K562 (cell line): ENCODE measurements around the gene POP5. TPM values are rescaled to one million over a fixed set of nuclear protein-coding genes. Genes with fewer than 3 reads are reported as not detected.

Experiments used
- ARHGAP35 ChIP-seq: fragments of 450-650 bp; IDR thresholded peaks from 2 replicates; pipeline ENCODE4 v1.6.1; 2018; ENCODE audit not compliant: partially characterized antibody
- CLOCK ChIP-seq: fragments of 250-450 bp; sonication (Bioruptor Pico); IDR thresholded peaks from 2 replicates; pipeline ENCODE4 v1.4.0; 2020; ENCODE audit warnings: mild to moderate bottlenecking, moderate library complexity, borderline replicate concordance
- COPS2 ChIP-seq: fragments of 450-650 bp; conservative IDR thresholded peaks from 2 replicates; pipeline ENCODE4 v1.6.1; 2016; ENCODE audit warnings: mild to moderate bottlenecking, moderate library complexity
- GTF2A2 ChIP-seq: IDR thresholded peaks from 2 replicates; pipeline ENCODE4 v1.6.1; 2016; ENCODE audit warnings: mild to moderate bottlenecking, missing genetic modification characterization, missing compliant biosample characterization
- IRF1 ChIP-seq: sonication (generic); formaldehyde crosslinking; IDR thresholded peaks from 2 replicates; pipeline ENCODE4 v1.8.0; 2022; ENCODE audit warnings: missing genetic modification reagents, mild to moderate bottlenecking, borderline replicate concordance
- KAT7 ChIP-seq: sonication (generic); formaldehyde crosslinking; IDR thresholded peaks from 2 replicates; pipeline ENCODE4 v1.8.0; 2022; ENCODE audit warnings: missing genetic modification reagents, mild to moderate bottlenecking, borderline replicate concordance
- LARP7 ChIP-seq: fragments of 450-650 bp; IDR thresholded peaks from 2 replicates; pipeline ENCODE4 v1.6.1; 2016
- MCM2 ChIP-seq: fragments of 450-650 bp; IDR thresholded peaks from 2 replicates; pipeline ENCODE4 v1.6.1; 2017; ENCODE audit warnings: low read depth, mild to moderate bottlenecking
- MYC ChIP-seq, 2 experiments: fragments of 250-450 bp in 1 of 2; sonication (Bioruptor Pico) in 1 of 2; IDR thresholded peaks; 2 replicates each; pipeline versions ENCODE4 v1.5.1 to v1.6.1; 2012 to 2021; ENCODE audit warnings: low read depth in 2 of 2, borderline replicate concordance in 1 of 2, improper control_type of control experiment in 1 of 2, low read length in 1 of 2, mild to moderate bottlenecking in 1 of 2, moderate library complexity in 1 of 2
- NR1H2 ChIP-seq: sonication (generic); formaldehyde crosslinking; IDR thresholded peaks from 2 replicates; pipeline ENCODE4 v1.4.0; 2020; ENCODE audit warnings: mild to moderate bottlenecking, missing genetic modification reagents
- PML ChIP-seq: IDR thresholded peaks from 2 replicates; pipeline ENCODE4 v1.6.1; 2012; ENCODE audit warnings: low read length, inconsistent platforms
- PRMT5 ChIP-seq: sonication (generic); formaldehyde crosslinking; IDR thresholded peaks from 2 replicates; pipeline ENCODE4 v1.5.0; 2020; ENCODE audit warnings: missing genetic modification reagents
- SMAD1 ChIP-seq: fragments of 150-350 bp; IDR thresholded peaks from 2 replicates; pipeline ENCODE4 v1.6.1; 2014; ENCODE audit warnings: low read length, low read depth; ENCODE audit not compliant: partially characterized antibody
- SMARCB1 ChIP-seq: IDR thresholded peaks from 2 replicates; pipeline ENCODE4 v1.6.1; 2011; ENCODE audit warnings: improper control_type of control experiment, low read depth; ENCODE audit not compliant: insufficient read length
- SRSF1 ChIP-seq: fragments of 200-400 bp; formaldehyde crosslinking; IDR thresholded peaks from 2 replicates; pipeline ENCODE4 v1.6.1; 2017; ENCODE audit warnings: mild to moderate bottlenecking, low read depth, low read length, moderate library complexity
- UBTF ChIP-seq, 2 experiments: IDR thresholded peaks; 2 replicates each; pipeline ENCODE4 v1.6.1; 2012; ENCODE audit warnings: improper control_type of control experiment in 2 of 2, low read depth in 2 of 2, low read length in 2 of 2, borderline replicate concordance in 1 of 2
- ZNF212 ChIP-seq: fragments of 450-650 bp; formaldehyde crosslinking; IDR thresholded peaks from 2 replicates; pipeline ENCODE4 v1.4.0; 2020; ENCODE audit warnings: mild to moderate bottlenecking
- ZNF280A ChIP-seq: fragments of 450-650 bp; IDR thresholded peaks from 2 replicates; pipeline ENCODE4 v1.6.1; 2018; ENCODE audit warnings: mild to moderate bottlenecking, low read depth; ENCODE audit not compliant: partially characterized antibody
- ZNF511 ChIP-seq: sonication (generic); formaldehyde crosslinking; IDR thresholded peaks from 2 replicates; pipeline ENCODE4 v1.8.0; 2022; ENCODE audit warnings: mild to moderate bottlenecking, missing genetic modification reagents
- ZNF584 ChIP-seq: fragments of 200-800 bp; sonication (Bioruptor generic); IDR thresholded peaks from 2 replicates; pipeline ENCODE4 v1.6.1; 2016; ENCODE audit warnings: low read depth, mild to moderate bottlenecking, missing genetic modification characterization, missing compliant biosample characterization
- polyA plus RNA-seq, 8 experiments: library from polyadenylated mRNA; depleted of rRNA in 4 of 8; stranded (reverse) in 5 of 8; unstranded in 3 of 8; fragments of >200 nt; fragmentation: Nextera tagmentation in 2 of 8; fragmentation: Illumina TruSeq in 1 of 8; extraction: Ambion mirVana in 2 of 8; extraction: Trizol in 1 of 8; gene quantifications; 2 replicates each; pipeline versions ENCODE4 v1.2.1 to v1.2.3, GENCODE V29; 2011 to 2014; ENCODE audit warnings: inconsistent platforms in 1 of 8, missing spikeins in 1 of 8
- total RNA-seq, 7 experiments: library from RNA; depleted of rRNA in 6 of 7; stranded (reverse); fragments of >200 nt in 6 of 7; fragmentation: Illumina TruSeq in 2 of 7; extraction: Trizol in 2 of 7; gene quantifications; 2 replicates each; pipeline versions ENCODE4 v1.2.1 to v1.2.3, GENCODE V29; 2011 to 2021; ENCODE audit warnings: low replicate concordance in 1 of 7

Gene POP5
- total and polyA plus RNA-seq, 9 of the 15 experiments (the other 6 are each of a cell fraction or from before 2014, with no cell fraction given), result 57.5 to 253 (median 73.8) TPM

GRCh38 chr12:120584343-120585149 lies 3.3 kb upstream of the POP5 start (continued):
- TF ChIP-seq ZNF584 (CRISPR knock-in tag) (no peak), COPS2 (no peak), PML (no peak), KAT7 (no peak), PRMT5 (CRISPR knock-in tag) (no peak), MYC (IDR thresholded peaks at IDR 0.05; ENCODE audit: low read depth, low read length) (no peak), MYC (CRISPR knock-in tag; IDR thresholded peaks at IDR 0.05; ENCODE audit: borderline replicate concordance, low read depth) (no peak), GTF2A2 (no peak), ZNF511 (CRISPR knock-in tag) (no peak), SMARCB1 (no peak), UBTF (IDR thresholded peaks at IDR 0.05; ENCODE audit: borderline replicate concordance in 1 of 2, low read depth in 2 of 2, low read length in 2 of 2) (peak; percentile 91 to 97; a peak in 3 of 4 replicates), ZNF280A (no peak), ARHGAP35 (no peak), MCM2 (no peak), ZNF212 (no peak), SMAD1 (no peak), NR1H2 (CRISPR knock-in tag) (no peak), SRSF1 (no peak), LARP7 (no peak), IRF1 (no peak), CLOCK (CRISPR knock-in tag) (no peak)
